ENCODE results near the gene LCN12. TPM values are rescaled to one million over a fixed set of nuclear protein-coding genes. Genes with fewer than 3 reads are reported as not detected.

Gene LCN12
- total and polyA plus RNA-seq, 2 donors (not counting 1 experiment from before 2014, with no cell fraction given): 0.17 TPM; not detected in 1

DNA sequence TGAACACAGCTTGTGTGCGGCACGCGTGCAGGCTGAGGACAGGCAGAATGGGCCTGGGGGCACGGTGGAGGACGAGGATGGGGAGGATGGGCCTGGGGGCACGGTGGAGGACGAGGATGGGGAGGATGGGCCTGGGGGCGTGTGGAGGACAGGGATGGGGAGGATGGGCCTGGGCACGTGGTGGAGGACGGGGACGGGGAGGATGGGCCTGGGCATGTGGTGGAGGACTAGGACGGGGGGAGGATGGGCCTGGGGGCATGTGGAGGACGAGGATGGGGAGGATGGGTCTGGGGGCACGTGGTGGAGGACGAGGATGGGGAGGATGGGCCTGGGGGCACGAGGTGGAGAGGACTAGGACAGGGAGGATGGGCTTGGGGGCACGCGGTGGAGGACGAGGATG is 29.5 kb upstream of the LCN12 start:
- peaks cover 1% of the 10 kb centered on the region for H3K4me1 ChIP-seq (ENCODE audit: control insufficient read depth, extremely low read depth, insufficient read depth, low read length)
- TF ChIP-seq, protein P1, sequence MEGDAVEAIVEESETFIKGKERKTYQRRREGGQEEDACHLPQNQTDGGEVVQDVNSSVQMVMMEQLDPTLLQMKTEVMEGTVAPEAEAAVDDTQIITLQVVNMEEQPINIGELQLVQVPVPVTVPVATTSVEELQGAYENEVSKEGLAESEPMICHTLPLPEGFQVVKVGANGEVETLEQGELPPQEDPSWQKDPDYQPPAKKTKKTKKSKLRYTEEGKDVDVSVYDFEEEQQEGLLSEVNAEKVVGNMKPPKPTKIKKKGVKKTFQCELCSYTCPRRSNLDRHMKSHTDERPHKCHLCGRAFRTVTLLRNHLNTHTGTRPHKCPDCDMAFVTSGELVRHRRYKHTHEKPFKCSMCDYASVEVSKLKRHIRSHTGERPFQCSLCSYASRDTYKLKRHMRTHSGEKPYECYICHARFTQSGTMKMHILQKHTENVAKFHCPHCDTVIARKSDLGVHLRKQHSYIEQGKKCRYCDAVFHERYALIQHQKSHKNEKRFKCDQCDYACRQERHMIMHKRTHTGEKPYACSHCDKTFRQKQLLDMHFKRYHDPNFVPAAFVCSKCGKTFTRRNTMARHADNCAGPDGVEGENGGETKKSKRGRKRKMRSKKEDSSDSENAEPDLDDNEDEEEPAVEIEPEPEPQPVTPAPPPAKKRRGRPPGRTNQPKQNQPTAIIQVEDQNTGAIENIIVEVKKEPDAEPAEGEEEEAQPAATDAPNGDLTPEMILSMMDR (conservative IDR thresholded peaks at IDR 0.05 in 1 of 2, IDR thresholded peaks at IDR 0.05 in 1 of 2; ENCODE audit: low read depth in 1 of 2, low read length in 2 of 2): no peak
- no peak for TF ChIP-seq EZH2 (IDR thresholded peaks at IDR 0.05; ENCODE audit: low read length, missing control alignments)
- H2AFZ ChIP-seq (ENCODE audit: low read length): no peak overlapping the region
- no peaks in the 10 kb centered on the region for H3K79me2 ChIP-seq (ENCODE audit: control insufficient read depth, insufficient read depth, low read length)
- DNase-seq (ENCODE audit: low read depth in 2 of 2): no peak
- H3K4me2 ChIP-seq (ENCODE audit: extremely low read depth, insufficient read depth, low read length): no peak overlapping the region
- no peak overlapping the region for H3K27ac ChIP-seq (ENCODE audit: insufficient read depth, low read length)
- H3K4me3 ChIP-seq (replicated peaks in 1 of 4; ENCODE audit: control extremely low read depth in 1 of 4, insufficient read depth in 1 of 4, low read depth in 3 of 4, low read length in 4 of 4): no peak overlapping the region
- no peak overlapping the region for H3K9ac ChIP-seq (ENCODE audit: insufficient read depth, low read length)
- no peaks in the 10 kb centered on the region for H3K9me3 ChIP-seq (ENCODE audit: control insufficient read depth, insufficient read depth, low read depth, low read length)
- no peaks in the 10 kb centered on the region for H4K20me1 ChIP-seq (ENCODE audit: control insufficient read depth, extremely low read depth, insufficient read depth, low read length)
- peaks cover 21% of the 10 kb centered on the region for H3K36me3 ChIP-seq (ENCODE audit: control insufficient read depth, insufficient read depth, low read length)
- no peaks in the 10 kb centered on the region for H3K27me3 ChIP-seq (ENCODE audit: control insufficient read depth, insufficient read depth, low read length)

DNA sequence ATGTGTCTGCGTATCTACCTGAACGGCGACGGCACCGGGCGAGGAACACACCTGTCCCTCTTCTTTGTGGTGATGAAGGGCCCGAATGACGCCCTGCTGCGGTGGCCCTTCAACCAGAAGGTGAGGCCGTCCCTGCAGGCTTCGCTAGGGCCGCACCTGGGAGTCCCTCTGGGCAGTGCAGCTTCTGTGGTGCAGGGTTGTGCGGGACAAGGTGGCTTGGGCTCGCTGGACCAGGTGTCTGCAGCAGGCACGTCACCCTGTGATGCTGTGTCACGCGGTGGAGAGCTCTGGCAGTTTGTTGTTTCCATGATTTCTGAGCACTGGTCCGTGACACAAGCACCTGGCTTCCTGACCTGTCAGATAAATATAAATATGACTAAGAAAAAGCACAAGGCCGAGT is 28.2 kb upstream of the LCN12 start:
- Histone ChIP-seq H3K27ac (ENCODE audit: insufficient read depth, low read length) (no peak overlapping the region), H3K9me3 (ENCODE audit: control insufficient read depth, insufficient read depth, low read depth, low read length) (no peaks in the 10 kb centered on the region), H3K36me3 (ENCODE audit: control insufficient read depth, insufficient read depth, low read length) (peaks cover 21% of the 10 kb centered on the region), H2AFZ (ENCODE audit: low read length) (no peak overlapping the region), H3K79me2 (ENCODE audit: control insufficient read depth, insufficient read depth, low read length) (no peaks in the 10 kb centered on the region), H3K4me1 (ENCODE audit: control insufficient read depth, extremely low read depth, insufficient read depth, low read length) (peaks cover 6% of the 10 kb centered on the region), H3K9ac (ENCODE audit: insufficient read depth, low read length) (no peak overlapping the region), H3K4me2 (ENCODE audit: extremely low read depth, insufficient read depth, low read length) (no peak overlapping the region), H3K4me3 (replicated peaks in 1 of 4; ENCODE audit: control extremely low read depth in 1 of 4, insufficient read depth in 1 of 4, low read depth in 3 of 4, low read length in 4 of 4) (no peak overlapping the region), H3K27me3 (ENCODE audit: control insufficient read depth, insufficient read depth, low read length) (no peaks in the 10 kb centered on the region), H4K20me1 (ENCODE audit: control insufficient read depth, extremely low read depth, insufficient read depth, low read length) (no peaks in the 10 kb centered on the region)
- no peak for TF ChIP-seq EZH2 (IDR thresholded peaks at IDR 0.05; ENCODE audit: low read length, missing control alignments)
- TF ChIP-seq, protein P1 (conservative IDR thresholded peaks at IDR 0.05 in 1 of 2, IDR thresholded peaks at IDR 0.05 in 1 of 2; ENCODE audit: low read depth in 1 of 2, low read length in 2 of 2): no peak
- DNase-seq (ENCODE audit: low read depth in 2 of 2): no peak

DNA sequence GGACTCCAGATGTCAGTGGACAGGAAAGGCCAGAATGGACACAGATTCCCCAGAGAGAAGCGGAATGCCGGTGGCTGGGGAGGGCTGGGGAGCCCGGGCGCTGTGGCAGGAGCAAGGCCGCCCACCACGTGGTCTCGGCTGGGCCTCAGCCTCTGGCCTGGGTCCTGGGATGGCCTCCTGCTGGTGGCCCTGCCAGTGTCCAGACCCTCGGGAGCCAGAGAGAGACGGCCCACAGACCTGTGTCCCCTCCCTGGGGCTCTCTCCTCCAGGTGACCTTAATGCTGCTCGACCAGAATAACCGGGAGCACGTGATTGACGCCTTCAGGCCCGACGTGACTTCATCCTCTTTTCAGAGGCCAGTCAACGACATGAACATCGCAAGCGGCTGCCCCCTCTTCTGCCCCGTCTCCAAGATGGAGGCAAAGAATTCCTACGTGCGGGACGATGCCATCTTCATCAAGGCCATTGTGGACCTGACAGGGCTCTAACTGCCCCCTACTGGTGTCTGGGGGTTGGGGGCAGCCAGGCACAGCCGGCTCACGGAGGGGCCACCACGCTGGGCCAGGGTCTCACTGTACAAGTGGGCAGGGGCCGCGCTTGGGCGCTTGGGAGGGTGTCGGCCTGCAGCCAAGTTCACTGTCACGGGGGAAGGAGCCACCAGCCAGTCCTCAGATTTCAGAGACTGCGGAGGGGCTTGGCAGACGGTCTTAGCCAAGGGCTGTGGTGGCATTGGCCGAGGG is 26.5 kb upstream of the LCN12 start:
- H3K9me3 ChIP-seq (ENCODE audit: control insufficient read depth, insufficient read depth, low read depth, low read length): no peaks in the 10 kb centered on the region
- H3K27me3 ChIP-seq (ENCODE audit: control insufficient read depth, insufficient read depth, low read length): no peaks in the 10 kb centered on the region
- H2AFZ ChIP-seq (ENCODE audit: low read length): no peak overlapping the region
- no peaks in the 10 kb centered on the region for H3K79me2 ChIP-seq (ENCODE audit: control insufficient read depth, insufficient read depth, low read length)
- H3K4me2 ChIP-seq (ENCODE audit: extremely low read depth, insufficient read depth, low read length): no peak overlapping the region
- H3K9ac ChIP-seq (ENCODE audit: insufficient read depth, low read length): no peak overlapping the region
- TF ChIP-seq, protein P1 (conservative IDR thresholded peaks at IDR 0.05 in 1 of 2, IDR thresholded peaks at IDR 0.05 in 1 of 2; ENCODE audit: low read depth in 1 of 2, low read length in 2 of 2): no peak
- TF ChIP-seq EZH2 (IDR thresholded peaks at IDR 0.05; ENCODE audit: low read length, missing control alignments): no peak
- no peak overlapping the region for H3K4me3 ChIP-seq (replicated peaks in 1 of 4; ENCODE audit: control extremely low read depth in 1 of 4, insufficient read depth in 1 of 4, low read depth in 3 of 4, low read length in 4 of 4)
- H3K27ac ChIP-seq (ENCODE audit: insufficient read depth, low read length): no peak overlapping the region
- peaks cover 13% of the 10 kb centered on the region for H3K36me3 ChIP-seq (ENCODE audit: control insufficient read depth, insufficient read depth, low read length)
- no peaks in the 10 kb centered on the region for H4K20me1 ChIP-seq (ENCODE audit: control insufficient read depth, extremely low read depth, insufficient read depth, low read length)
- no peak for DNase-seq (ENCODE audit: low read depth in 2 of 2)
- H3K4me1 ChIP-seq (ENCODE audit: control insufficient read depth, extremely low read depth, insufficient read depth, low read length): peaks cover 6% of the 10 kb centered on the region
